Ectodermal cell (in vitro differentiated cells): ENCODE results near the gene ETV5.

Experiments used
- H3K27ac ChIP-seq: 2 replicates; pipeline ENCODE4 v1.7.0; 2013; ENCODE audit warnings: mild to moderate bottlenecking, low read depth, low read length; ENCODE audit not compliant: insufficient read depth, poor library complexity, severe bottlenecking
- H3K27me3 ChIP-seq: 2 replicates; pipeline ENCODE4 v1.7.0; 2013; ENCODE audit warnings: mild to moderate bottlenecking, low read length; ENCODE audit not compliant: insufficient read depth, control insufficient read depth, poor library complexity, severe bottlenecking
- H3K36me3 ChIP-seq: one replicate; pipeline ENCODE4 v1.7.0; 2013; ENCODE audit warnings: low read length; ENCODE audit not compliant: control insufficient read depth, insufficient read depth
- H3K4me1 ChIP-seq: one replicate; pipeline ENCODE4 v1.7.0; 2013; ENCODE audit warnings: low read length; ENCODE audit not compliant: control insufficient read depth, insufficient read depth
- H3K4me3 ChIP-seq: 2 replicates; pipeline ENCODE4 v1.7.0; 2013; ENCODE audit warnings: low read depth, low read length, control low read depth; ENCODE audit not compliant: insufficient read depth
- H3K9me3 ChIP-seq: 2 replicates; pipeline ENCODE4 v1.7.0; 2013; ENCODE audit warnings: mild to moderate bottlenecking, low read length, moderate library complexity; ENCODE audit not compliant: control insufficient read depth
- WGBS, 2 experiments: methylation state at CpG; one replicate each; pipeline ENCODE4 v1.1.7; 2013; ENCODE audit warnings: missing lambda C conversion rate in 2 of 2; 5-methylcytosine and 5-hydroxymethylcytosine counted together

The ETV5 gene

GRCh38 chr3:186070550-186070949 is 38.3 kb downstream of the ETV5 start:
- Histone ChIP-seq H3K9me3 (no peaks in the 10 kb centered on the region), H3K27me3 (no peaks in the 10 kb centered on the region), H3K36me3 (no peaks in the 10 kb centered on the region), H3K4me3 (no peak overlapping the region), H3K4me1 (no peaks in the 10 kb centered on the region), H3K27ac (no peak overlapping the region)
- 77 to 93% methylated on average over 1 of the region's 1 CpG for WGBS, 2 experiments

GRCh38 chr3:186070133-186070532 is 38.8 kb downstream of the ETV5 start:
- Histone ChIP-seq H3K9me3 (no peaks in the 10 kb centered on the region), H3K27ac (no peak overlapping the region), H3K4me1 (no peaks in the 10 kb centered on the region), H3K4me3 (no peak overlapping the region), H3K27me3 (no peaks in the 10 kb centered on the region), H3K36me3 (no peaks in the 10 kb centered on the region)
- 96% methylated on average over 9 of the region's 9 CpGs for WGBS, 2 experiments

GRCh38 chr3:186069199-186069598 is 39.7 kb downstream of the ETV5 start:
- no peaks in the 10 kb centered on the region for H3K4me1 ChIP-seq
- no peaks in the 10 kb centered on the region for H3K27me3 ChIP-seq
- no peaks in the 10 kb centered on the region for H3K9me3 ChIP-seq
- 92 to 94% methylated on average over 9 of the region's 9 CpGs for WGBS, 2 experiments
- no peak overlapping the region for H3K27ac ChIP-seq
- H3K36me3 ChIP-seq: no peaks in the 10 kb centered on the region
- H3K4me3 ChIP-seq: no peak overlapping the region

DNA sequence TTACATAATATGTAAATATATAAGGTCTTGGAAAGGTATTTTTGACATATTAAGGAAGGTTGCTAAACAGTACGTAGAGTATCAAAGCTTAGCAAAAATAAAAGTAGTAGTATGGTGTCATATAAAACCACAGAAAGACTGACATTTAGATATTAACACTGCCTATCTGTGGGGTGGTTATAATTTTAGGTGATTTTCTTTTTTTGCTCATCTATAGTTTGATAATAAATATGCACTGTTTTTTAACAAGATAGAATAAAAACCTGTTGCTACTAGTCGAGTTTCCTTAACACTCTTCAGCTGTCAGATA is 40.7 kb downstream of the ETV5 start:
- Histone ChIP-seq H3K27me3 (no peaks in the 10 kb centered on the region), H3K9me3 (no peaks in the 10 kb centered on the region), H3K4me1 (no peaks in the 10 kb centered on the region), H3K27ac (no peak overlapping the region), H3K4me3 (no peak overlapping the region), H3K36me3 (no peaks in the 10 kb centered on the region)
- 75 to 100% methylated on average over 1 to 2 of the region's 2 CpGs for WGBS, 2 experiments

- WGBS, 2 experiments: 92 to 93% methylated on average over 9 of the region's 9 CpGs
- Histone ChIP-seq H3K27ac (no peak overlapping the region), H3K4me3 (no peak overlapping the region), H3K27me3 (no peaks in the 10 kb centered on the region), H3K36me3 (no peaks in the 10 kb centered on the region), H3K4me1 (no peaks in the 10 kb centered on the region), H3K9me3 (no peaks in the 10 kb centered on the region)
Measured at GRCh38 chr3:186067360-186068242, 41.3 kb downstream of the ETV5 start.

DNA sequence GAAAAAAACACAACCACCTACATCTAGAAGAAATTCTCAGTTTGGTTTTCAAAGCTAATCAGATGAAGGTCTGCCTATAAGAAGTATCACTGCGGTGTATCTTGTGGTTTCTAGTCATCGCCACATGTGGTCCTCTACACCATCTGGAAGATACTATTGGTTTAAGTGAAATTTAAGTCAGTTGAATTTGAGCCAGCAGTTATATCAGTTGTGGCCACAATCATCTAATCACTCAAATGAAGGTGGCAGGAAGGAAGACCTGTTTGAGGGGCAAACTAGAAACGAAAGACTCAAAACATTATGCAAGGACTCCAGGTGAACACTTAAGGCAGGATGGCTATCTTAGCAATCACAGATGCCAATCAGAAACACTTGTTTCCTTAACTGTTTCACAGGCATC is 48.7 kb downstream of the ETV5 start:
- Histone ChIP-seq H3K27me3 (no peaks in the 10 kb centered on the region), H3K4me1 (no peaks in the 10 kb centered on the region), H3K27ac (no peak overlapping the region), H3K36me3 (no peaks in the 10 kb centered on the region), H3K9me3 (no peaks in the 10 kb centered on the region), H3K4me3 (no peak overlapping the region)
- WGBS, 2 experiments: 95 to 98% methylated on average over 3 of the region's 3 CpGs

GRCh38 chr3:186059192-186059591 is 49.7 kb downstream of the ETV5 start:
- Histone ChIP-seq H3K4me1 (no peaks in the 10 kb centered on the region), H3K9me3 (no peaks in the 10 kb centered on the region), H3K4me3 (no peak overlapping the region), H3K36me3 (no peaks in the 10 kb centered on the region), H3K27me3 (no peaks in the 10 kb centered on the region), H3K27ac (no peak overlapping the region)
- WGBS, 2 experiments: 96 to 97% methylated on average over 5 of the region's 6 CpGs

DNA sequence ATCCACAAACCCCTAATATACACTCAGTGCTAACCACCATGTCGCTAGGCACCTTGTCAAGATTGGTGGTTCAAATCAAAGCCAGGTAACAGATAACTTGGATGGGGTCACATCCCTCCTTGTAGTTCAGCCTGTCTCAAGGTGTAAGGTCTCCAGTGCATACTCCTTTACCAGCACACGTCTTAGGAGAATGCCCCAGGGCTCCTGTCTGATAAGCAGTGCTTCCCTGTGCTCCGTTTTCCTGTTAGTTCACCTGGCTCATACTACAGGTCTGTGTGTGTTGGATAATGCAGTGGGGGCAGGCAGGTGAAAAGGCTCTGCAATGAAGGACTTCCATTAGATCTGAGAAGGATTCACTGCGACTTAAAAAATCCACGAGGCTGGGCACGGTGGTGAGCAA is 50.7 kb downstream of the ETV5 start:
- H3K9me3 ChIP-seq: no peaks in the 10 kb centered on the region
- H3K27me3 ChIP-seq: no peaks in the 10 kb centered on the region
- no peak overlapping the region for H3K27ac ChIP-seq
- H3K36me3 ChIP-seq: no peaks in the 10 kb centered on the region
- H3K4me1 ChIP-seq: no peaks in the 10 kb centered on the region
- 93 to 96% methylated on average over 6 of the region's 6 CpGs for WGBS, 2 experiments
- H3K4me3 ChIP-seq: no peak overlapping the region

- Histone ChIP-seq H3K27me3 (no peaks in the 10 kb centered on the region), H3K4me1 (no peaks in the 10 kb centered on the region), H3K36me3 (no peaks in the 10 kb centered on the region)
Measured at GRCh38 chr3:186057594-186057993, 51.3 kb downstream of the ETV5 start.

DNA sequence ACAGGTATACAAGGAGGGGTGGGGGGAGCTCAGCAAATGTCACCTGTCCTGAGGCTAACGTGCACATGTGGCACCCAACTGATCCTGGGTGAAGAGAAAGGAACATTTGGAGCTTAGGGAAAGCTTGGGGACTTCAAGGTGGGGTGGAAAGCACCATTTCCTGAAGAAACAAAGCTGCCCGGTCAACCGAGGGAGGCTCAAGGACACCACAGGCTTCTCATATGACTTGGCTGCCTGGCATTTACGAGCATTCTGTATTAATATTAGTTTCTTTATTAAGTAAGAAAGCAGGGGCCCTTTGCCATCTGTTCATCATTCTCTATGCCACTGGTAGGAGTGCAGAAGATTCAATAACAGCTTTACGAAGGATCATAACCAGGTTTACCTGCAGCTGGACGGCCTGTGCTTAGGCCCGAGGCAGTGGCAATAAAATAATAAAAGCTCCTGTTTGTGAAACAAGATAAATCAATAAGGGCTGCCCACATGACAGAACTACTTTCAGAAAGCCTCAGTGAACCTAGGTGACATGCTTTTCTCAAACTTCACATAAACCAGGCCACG is 54.0 kb downstream of the ETV5 start:
- H3K36me3 ChIP-seq: no peaks in the 10 kb centered on the region
- no peak overlapping the region for H3K27ac ChIP-seq
- no peak overlapping the region for H3K4me3 ChIP-seq
- H3K9me3 ChIP-seq: no peaks in the 10 kb centered on the region
- H3K27me3 ChIP-seq: no peaks in the 10 kb centered on the region
- WGBS, 2 experiments: 93% methylated on average over 8 of the region's 8 CpGs
- H3K4me1 ChIP-seq: no peaks in the 10 kb centered on the region

More at GRCh38 chr3:186057594-186057993, 51.3 kb downstream of the ETV5 start:
- Histone ChIP-seq H3K27ac (no peak overlapping the region), H3K9me3 (no peaks in the 10 kb centered on the region), H3K4me3 (no peak overlapping the region)
- 83 to 92% methylated on average over 4 of the region's 4 CpGs for WGBS, 2 experiments
